ENCODE results near the gene KCNJ6.

The KCNJ6 gene

DNA sequence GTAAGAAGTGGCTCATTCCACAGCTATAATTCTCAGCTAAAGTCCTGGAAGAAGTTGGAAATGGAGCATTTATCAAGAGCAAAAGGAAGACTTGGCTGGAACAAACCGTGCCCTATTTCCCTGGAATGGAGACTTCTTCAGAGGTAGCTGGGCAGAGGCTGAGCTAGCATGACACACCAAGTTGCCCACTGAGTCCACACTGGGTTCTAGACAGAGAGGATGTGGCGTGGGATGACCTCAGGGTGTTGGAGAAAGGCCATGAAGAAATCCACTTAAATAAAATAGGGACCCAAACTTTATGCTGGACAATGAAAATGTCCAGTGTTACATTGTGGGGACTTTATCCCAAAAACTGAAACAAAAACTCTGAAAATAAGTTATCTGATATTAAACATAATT is 116.2 kb downstream of the KCNJ6 start:
- no peak for TF ChIP-seq CTCF (conservative IDR thresholded peaks at IDR 0.05; ENCODE audit: low read depth, low read length)
- H3K4me3 ChIP-seq (ENCODE audit: low read depth, low read length) = no peak overlapping the region
- DNase-seq (ENCODE audit: low read depth) = no peak

GRCh38 chr21:37799211-37800056 is 116.8 kb downstream of the KCNJ6 start:
- DNase-seq (ENCODE audit: low read depth) = peak; percentile 28
- no peak for TF ChIP-seq CTCF (conservative IDR thresholded peaks at IDR 0.05; ENCODE audit: low read depth, low read length)
- H3K4me3 ChIP-seq (ENCODE audit: low read depth, low read length) = no peak overlapping the region

- H3K4me3 ChIP-seq (ENCODE audit: low read depth, low read length) = no peak overlapping the region
- DNase-seq (ENCODE audit: low read depth) = no peak
- no peak for TF ChIP-seq CTCF (conservative IDR thresholded peaks at IDR 0.05; ENCODE audit: low read depth, low read length)
These were observed 118.9 kb downstream of the KCNJ6 start for GRCh38 chr21:37797403-37797802.

DNA sequence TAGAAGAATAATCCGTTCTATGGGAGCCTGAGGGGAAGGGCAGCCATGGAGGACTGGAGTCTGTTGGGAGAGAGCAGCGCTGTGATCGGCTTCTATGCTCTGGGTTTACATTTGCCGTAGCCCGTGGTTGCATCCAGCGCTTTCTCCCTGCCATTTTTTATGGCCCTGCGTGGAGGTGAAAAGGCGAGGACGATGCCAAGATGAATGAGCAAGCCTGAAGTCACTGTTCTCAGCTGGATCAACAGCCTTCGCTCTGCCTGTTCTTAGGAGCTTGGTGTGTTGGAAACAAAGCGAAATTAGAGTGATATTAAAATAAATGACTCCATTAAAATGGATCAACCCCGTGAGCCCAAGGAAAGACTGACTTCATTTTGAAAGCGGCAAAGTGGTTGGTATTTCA is 120.2 kb downstream of the KCNJ6 start:
- no peak overlapping the region for H3K4me3 ChIP-seq (ENCODE audit: low read depth, low read length)
- no peak for TF ChIP-seq CTCF (conservative IDR thresholded peaks at IDR 0.05; ENCODE audit: low read depth, low read length)
- DNase-seq (ENCODE audit: low read depth) = no peak

DNA sequence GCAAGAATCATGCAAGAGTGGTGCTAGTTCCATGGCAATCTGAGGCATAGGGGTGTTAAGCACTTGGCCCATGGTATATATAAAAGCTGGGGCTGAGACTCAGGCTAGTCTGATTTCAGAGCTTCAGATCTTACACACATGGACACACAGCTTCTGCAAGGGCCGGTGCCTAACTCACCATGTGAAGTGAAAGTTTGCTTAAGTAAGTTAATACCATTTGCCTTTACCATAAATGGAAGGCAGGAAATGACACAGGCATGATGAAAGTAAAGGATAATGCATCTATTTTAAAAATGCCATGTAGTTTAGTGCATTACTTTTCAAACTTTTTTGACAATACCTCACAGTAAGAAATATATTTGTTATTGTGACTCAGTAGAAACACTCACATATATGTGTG is 122.6 kb downstream of the KCNJ6 start:
- no peak overlapping the region for H3K4me3 ChIP-seq (ENCODE audit: low read depth, low read length)
- TF ChIP-seq CTCF (conservative IDR thresholded peaks at IDR 0.05; ENCODE audit: low read depth, low read length) = no peak
- DNase-seq (ENCODE audit: low read depth) = peak; percentile 55

DNA sequence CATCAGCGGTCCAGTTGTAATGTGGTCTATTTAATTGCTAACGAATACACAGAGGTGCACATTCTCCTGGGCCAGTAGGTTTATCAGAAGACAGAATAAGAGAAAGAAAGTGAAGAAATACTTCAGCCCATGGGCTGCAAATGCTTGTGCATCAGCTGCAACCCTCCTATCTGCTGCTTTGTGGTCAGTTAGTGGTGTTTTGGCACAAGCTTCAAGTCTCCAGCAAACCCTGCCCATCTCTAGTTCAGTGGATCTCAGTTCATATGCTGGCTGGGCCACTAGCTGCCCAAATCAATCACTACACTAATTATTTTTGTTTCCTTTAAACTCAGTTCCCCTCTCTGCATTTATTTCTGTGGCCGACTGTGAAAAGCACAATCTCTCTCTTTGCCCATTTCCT is 124.2 kb downstream of the KCNJ6 start:
- no peak for TF ChIP-seq CTCF (conservative IDR thresholded peaks at IDR 0.05; ENCODE audit: low read depth, low read length)
- H3K4me3 ChIP-seq (ENCODE audit: low read depth, low read length) = no peak overlapping the region
- DNase-seq (ENCODE audit: low read depth) = peak; percentile 48

DNA sequence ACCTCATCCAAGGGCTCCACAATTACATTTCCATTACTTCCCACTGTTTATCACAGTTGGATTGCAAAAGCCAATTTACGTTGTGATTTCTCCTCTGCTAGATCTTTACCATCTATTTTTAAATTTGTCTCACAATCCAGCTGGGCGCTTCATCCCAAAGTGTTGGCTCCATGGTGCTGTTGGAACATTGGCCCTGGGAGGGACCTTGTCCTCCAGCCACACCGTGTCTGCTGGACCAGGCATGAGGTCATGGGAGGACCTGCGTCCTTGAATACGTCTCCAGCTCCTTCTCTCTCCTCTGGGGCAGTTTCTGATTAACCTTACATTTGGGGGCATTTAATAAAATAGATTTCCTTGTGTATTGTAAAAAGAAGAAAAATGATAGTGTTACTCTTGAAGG is 125.4 kb downstream of the KCNJ6 start:
- no peak overlapping the region for H3K4me3 ChIP-seq (ENCODE audit: low read depth, low read length)
- TF ChIP-seq CTCF (conservative IDR thresholded peaks at IDR 0.05; ENCODE audit: low read depth, low read length) = no peak

More for the DNA sequence above, 125.4 kb downstream of the KCNJ6 start:
- no peak for DNase-seq (ENCODE audit: low read depth)
